ENCODE measurements around the gene SMYD1. TPM values are rescaled to one million over a fixed set of nuclear protein-coding genes. Genes with fewer than 3 reads are reported as not detected.

The SMYD1 gene
- 0.01 TPM in 1 of 5 replicates, not detected in the others for total RNA-seq (2022; extraction: Qiagen RNA extraction)

GRCh38 chr2:88067598-88067997, at the start of gene SMYD1:
Gene SMYD1 (plus strand): TSS chr2:88067825. CDS start chr2:88067865, 40 bp downstream.

GRCh38 chr2:88055371-88056128, 12.1 kb upstream of the SMYD1 start, which contains the start of gene KRCC1:
Gene KRCC1 (minus strand): TSS chr2:88055783. CDS start chr2:88028563, 27,220 bp downstream.

GRCh38 chr2:88127888-88128653, 60.4 kb downstream of the SMYD1 start, which contains the start of gene FABP1:
Gene FABP1 (minus strand): TSS chr2:88128062. CDS start chr2:88128017, 45 bp downstream.

Other genes with a start within 250 kb of the SMYD1 start
- 0.20 to 0.72 TPM (median 0.41 TPM) in 5 replicates for gene RGPD2, start 242.0 kb upstream of the SMYD1 start, total RNA-seq (2022; extraction: Qiagen RNA extraction)
- 1.4 TPM in 1 of 5 replicates, not detected in the others for gene RNU2-63P, start 51.3 kb upstream of the SMYD1 start, total RNA-seq (2022; extraction: Qiagen RNA extraction)
- gene KRCC1, start 12.0 kb upstream of the SMYD1 start, total RNA-seq (2022; extraction: Qiagen RNA extraction), result 11.6 to 13.4 TPM (median 13.1 TPM) in 5 replicates
- 0.13 TPM in 1 of 5 replicates, not detected in the others for gene FABP1, start 60.2 kb downstream of the SMYD1 start, total RNA-seq (2022; extraction: Qiagen RNA extraction)
- not detected in 5 replicates for gene THNSL2, start 102.5 kb downstream of the SMYD1 start, total RNA-seq (2022; extraction: Qiagen RNA extraction)